ENCODE data around the gene TMEM54.

The TMEM54 gene

DNA sequence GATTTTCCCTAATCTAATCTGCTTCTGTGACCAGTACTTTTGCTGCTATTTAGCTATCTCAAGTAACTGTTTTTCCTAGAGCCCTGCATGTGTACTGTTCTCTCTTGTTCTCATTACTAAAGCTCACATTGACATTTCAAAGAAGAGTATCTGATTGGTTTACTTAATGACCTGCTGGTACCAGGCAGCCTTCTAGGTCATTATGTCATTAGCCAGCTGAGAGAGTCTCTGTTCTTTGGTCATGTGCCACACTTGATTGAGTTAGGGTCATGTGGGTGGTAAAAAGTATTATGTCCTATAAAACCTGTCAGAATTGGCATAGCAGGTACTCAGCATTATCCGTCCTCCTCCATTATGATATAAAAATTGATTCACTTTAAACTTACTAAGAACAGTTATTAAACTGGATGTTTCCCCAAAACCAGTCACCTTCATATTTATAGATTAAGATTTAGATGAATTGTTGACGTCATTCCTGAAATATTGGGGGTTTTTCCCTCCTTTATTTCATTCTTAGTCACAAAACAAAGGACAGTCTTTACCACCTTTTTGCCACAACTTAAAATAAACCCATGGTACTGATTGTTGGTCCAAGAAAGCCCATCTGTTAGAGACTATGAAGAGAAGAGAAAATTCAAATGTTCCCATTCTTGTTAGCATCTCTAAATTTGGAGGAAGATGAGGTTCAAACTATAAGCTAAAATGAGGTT is 52.7 kb downstream of the TMEM54 start:
- Histone ChIP-seq H3K4me1 (ENCODE audit: control insufficient read depth, insufficient read depth, low read length) (no peaks in the 10 kb centered on the region), H3K27me3 (replicated peaks; ENCODE audit: control insufficient read depth, insufficient read depth, low read length) (no peaks in the 10 kb centered on the region), H3K36me3 (ENCODE audit: control insufficient read depth, insufficient read depth, low read length, severe bottlenecking) (peaks cover 35% of the 10 kb centered on the region), H3K9me3 (ENCODE audit: control insufficient read depth, low read length) (no peaks in the 10 kb centered on the region), H3K9ac (ENCODE audit: low read length) (no peak overlapping the region), H3K4me3 (ENCODE audit: low read length) (no peak overlapping the region)
- no peak for DNase-seq (ENCODE audit: low read depth)

All from adipocyte (in vitro differentiated cells).